HG02970 (cell line): ENCODE data around the gene ARMH3.
"Not testable (repeated sequence)": the region's sequence is repeated elsewhere in the genome, so short reads cannot be mapped to it uniquely, and the experiment has no call there.

Experiments
- ATAC-seq: cut with Tn5 transposase; IDR thresholded peaks from one replicate; pipeline ENCODE4 v1.9.1; 2021; ENCODE audit warnings: mild to moderate bottlenecking, moderate library complexity, moderate number of reproducible peaks; ENCODE audit not compliant: unreplicated experiment, low FRiP score

The ARMH3 gene

GRCh38 chr10:101993651-101994200 lies 62.2 kb downstream of the ARMH3 start:
- no peak for ATAC-seq

GRCh38 chr10:101993221-101993620 lies 62.8 kb downstream of the ARMH3 start:
- ATAC-seq = no peak

- ATAC-seq = no peak
Observed at GRCh38 chr10:101987136-101987535, 68.8 kb downstream of the ARMH3 start.

- no peak for ATAC-seq
Observed at GRCh38 chr10:101986624-101986971, 69.4 kb downstream of the ARMH3 start.

- ATAC-seq = not testable (repeated sequence)
Observed at GRCh38 chr10:101980677-101981076, 75.3 kb downstream of the ARMH3 start.

GRCh38 chr10:101974091-101974971 lies 81.6 kb downstream of the ARMH3 start:
- ATAC-seq = no peak

- no peak for ATAC-seq
Observed at GRCh38 chr10:101972761-101973160, 83.2 kb downstream of the ARMH3 start.

GRCh38 chr10:101969412-101969922 lies 86.5 kb downstream of the ARMH3 start:
- ATAC-seq = no peak

GRCh38 chr10:101968940-101969321 lies 87.0 kb downstream of the ARMH3 start:
- no peak for ATAC-seq

- ATAC-seq = no peak
Observed at GRCh38 chr10:101968286-101968939, 87.6 kb downstream of the ARMH3 start.

- no peak for ATAC-seq
Observed at GRCh38 chr10:101967713-101968112, 88.3 kb downstream of the ARMH3 start.

GRCh38 chr10:101967119-101967518 lies 88.9 kb downstream of the ARMH3 start:
- no peak for ATAC-seq

GRCh38 chr10:101965075-101965765 lies 90.8 kb downstream of the ARMH3 start:
- ATAC-seq = no peak

- ATAC-seq = no peak
Observed at GRCh38 chr10:101961591-101962498, 94.1 kb downstream of the ARMH3 start.

- ATAC-seq = no peak
Observed at GRCh38 chr10:101960879-101961395, 95.0 kb downstream of the ARMH3 start.

GRCh38 chr10:101959346-101959916 lies 96.5 kb downstream of the ARMH3 start:
- ATAC-seq = no peak

GRCh38 chr10:101958691-101959090 lies 97.3 kb downstream of the ARMH3 start:
- no peak for ATAC-seq

GRCh38 chr10:101956898-101957297 lies 99.1 kb downstream of the ARMH3 start:
- no peak for ATAC-seq

GRCh38 chr10:101956117-101956516 lies 99.9 kb downstream of the ARMH3 start:
- ATAC-seq = no peak
